Type B pancreatic cell (in vitro differentiated cells): ENCODE measurements around the gene POLD2. TPM values are rescaled to one million over a fixed set of nuclear protein-coding genes. Genes with fewer than 3 reads are reported as not detected.

Source experiments
- DNase-seq: peaks from one replicate; pipeline ENCODE4 v3.0.0; 2021; ENCODE audit warnings: mixed read lengths; ENCODE audit not compliant: unreplicated experiment; ENCODE audit errors: extremely low spot score
- H3K27ac Mint-ChIP-seq: 2 replicates; pipeline ENCODE4 v1.8.0; 2021; ENCODE audit warnings: mild to moderate bottlenecking, mixed read lengths
- H3K27me3 Mint-ChIP-seq: 2 replicates; pipeline ENCODE4 v1.8.0; 2021; ENCODE audit warnings: mixed read lengths
- H3K36me3 Mint-ChIP-seq: 2 replicates; pipeline ENCODE4 v1.8.0; 2021; ENCODE audit warnings: mixed read lengths
- H3K4me1 Mint-ChIP-seq: one replicate; pipeline ENCODE4 v1.8.0; 2021; ENCODE audit warnings: mixed read lengths; ENCODE audit not compliant: unreplicated experiment
- H3K4me3 Mint-ChIP-seq: 2 replicates; pipeline ENCODE4 v1.8.0; 2021; ENCODE audit warnings: mild to moderate bottlenecking, mixed read lengths
- H3K9me3 Mint-ChIP-seq: 2 replicates; pipeline ENCODE4 v1.8.0; 2021; ENCODE audit warnings: mixed read lengths
- total RNA-seq: library from RNA; stranded (reverse); gene quantifications from 2 replicates; pipeline ENCODE4 v1.2.1, GENCODE V29; 2021; ENCODE audit warnings: low replicate concordance
- TF ChIP-seq, protein P1 (sequence below): fragments of 200-600 bp; sonication (generic); conservative IDR thresholded peaks from 2 replicates; pipeline ENCODE4 v1.5.0; 2021; ENCODE audit warnings: antibody characterized with exemption, mild to moderate bottlenecking

POLD2 gene
- total RNA-seq, 1 donor from 2014 or later, result 142 TPM

DNA sequence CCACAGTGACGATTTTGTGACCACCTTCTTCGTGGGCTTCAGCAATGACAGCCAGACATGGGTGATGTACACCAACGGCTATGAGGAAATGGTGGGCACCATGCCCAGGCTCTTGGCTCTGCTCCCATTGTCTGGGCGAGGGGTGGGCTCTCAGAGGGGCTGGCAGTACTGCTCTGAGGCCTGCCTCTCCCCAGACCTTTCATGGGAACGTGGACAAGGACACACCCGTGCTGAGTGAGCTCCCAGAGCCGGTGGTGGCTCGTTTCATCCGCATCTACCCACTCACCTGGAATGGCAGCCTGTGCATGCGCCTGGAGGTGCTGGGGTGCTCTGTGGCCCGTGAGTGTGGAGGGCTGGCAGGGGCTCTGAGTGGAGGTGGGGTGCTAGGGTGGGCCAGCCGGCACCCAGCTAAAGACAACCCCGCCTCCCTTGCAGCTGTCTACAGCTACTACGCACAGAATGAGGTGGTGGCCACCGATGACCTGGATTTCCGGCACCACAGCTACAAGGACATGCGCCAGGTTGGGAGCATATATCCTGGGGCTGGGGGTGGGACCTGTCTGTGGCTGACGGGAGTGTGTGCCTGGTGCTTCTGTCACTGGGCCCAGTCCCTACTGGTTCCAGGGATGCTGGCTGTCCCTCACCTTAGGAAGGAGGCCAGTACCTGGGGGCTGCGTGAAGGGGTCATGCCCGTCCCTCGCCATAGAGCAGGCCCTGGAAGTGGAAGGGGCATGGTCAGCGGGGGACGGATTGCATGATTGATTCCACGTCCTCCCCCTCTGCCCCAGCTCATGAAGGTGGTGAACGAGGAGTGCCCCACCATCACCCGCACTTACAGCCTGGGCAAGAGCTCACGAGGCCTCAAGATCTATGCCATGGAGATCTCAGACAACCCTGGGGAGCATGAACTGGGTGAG, 12.4 kb downstream of the POLD2 start:
- Mint-ChIP-seq H3K27ac (no peak overlapping the region), H3K4me1 (peaks cover under 1% of the 10 kb centered on the region), H3K9me3 (no peaks in the 10 kb centered on the region), H3K27me3 (peaks cover under 1% of the 10 kb centered on the region), H3K4me3 (no peak overlapping the region), H3K36me3 (no peaks in the 10 kb centered on the region)
- TF ChIP-seq, protein P1, sequence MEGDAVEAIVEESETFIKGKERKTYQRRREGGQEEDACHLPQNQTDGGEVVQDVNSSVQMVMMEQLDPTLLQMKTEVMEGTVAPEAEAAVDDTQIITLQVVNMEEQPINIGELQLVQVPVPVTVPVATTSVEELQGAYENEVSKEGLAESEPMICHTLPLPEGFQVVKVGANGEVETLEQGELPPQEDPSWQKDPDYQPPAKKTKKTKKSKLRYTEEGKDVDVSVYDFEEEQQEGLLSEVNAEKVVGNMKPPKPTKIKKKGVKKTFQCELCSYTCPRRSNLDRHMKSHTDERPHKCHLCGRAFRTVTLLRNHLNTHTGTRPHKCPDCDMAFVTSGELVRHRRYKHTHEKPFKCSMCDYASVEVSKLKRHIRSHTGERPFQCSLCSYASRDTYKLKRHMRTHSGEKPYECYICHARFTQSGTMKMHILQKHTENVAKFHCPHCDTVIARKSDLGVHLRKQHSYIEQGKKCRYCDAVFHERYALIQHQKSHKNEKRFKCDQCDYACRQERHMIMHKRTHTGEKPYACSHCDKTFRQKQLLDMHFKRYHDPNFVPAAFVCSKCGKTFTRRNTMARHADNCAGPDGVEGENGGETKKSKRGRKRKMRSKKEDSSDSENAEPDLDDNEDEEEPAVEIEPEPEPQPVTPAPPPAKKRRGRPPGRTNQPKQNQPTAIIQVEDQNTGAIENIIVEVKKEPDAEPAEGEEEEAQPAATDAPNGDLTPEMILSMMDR, result no peak
- DNase-seq, result no peak

DNA sequence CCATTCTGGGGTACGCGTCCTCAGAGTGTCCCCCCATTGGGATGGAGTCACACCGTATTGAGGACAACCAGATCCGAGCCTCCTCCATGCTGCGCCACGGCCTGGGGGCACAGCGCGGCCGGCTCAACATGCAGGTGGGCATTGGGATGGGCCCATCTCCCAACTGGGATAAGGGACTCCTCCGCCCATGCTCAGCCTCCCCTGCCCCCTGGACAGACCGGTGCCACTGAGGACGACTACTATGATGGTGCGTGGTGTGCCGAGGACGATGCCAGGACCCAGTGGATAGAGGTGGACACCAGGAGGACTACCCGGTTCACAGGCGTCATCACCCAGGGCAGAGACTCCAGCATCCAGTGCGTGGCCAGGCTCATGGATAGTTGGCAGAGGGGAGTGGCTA, 13.4 kb downstream of the POLD2 start:
- DNase-seq, result no peak
- no peaks in the 10 kb centered on the region for H3K36me3 Mint-ChIP-seq
- H3K9me3 Mint-ChIP-seq, result no peaks in the 10 kb centered on the region
- H3K27me3 Mint-ChIP-seq, result peaks cover 10% of the 10 kb centered on the region
- H3K4me1 Mint-ChIP-seq, result peaks cover 6% of the 10 kb centered on the region
- H3K27ac Mint-ChIP-seq, result no peak overlapping the region
- no peak overlapping the region for H3K4me3 Mint-ChIP-seq
- TF ChIP-seq, protein P1, result no peak

DNA sequence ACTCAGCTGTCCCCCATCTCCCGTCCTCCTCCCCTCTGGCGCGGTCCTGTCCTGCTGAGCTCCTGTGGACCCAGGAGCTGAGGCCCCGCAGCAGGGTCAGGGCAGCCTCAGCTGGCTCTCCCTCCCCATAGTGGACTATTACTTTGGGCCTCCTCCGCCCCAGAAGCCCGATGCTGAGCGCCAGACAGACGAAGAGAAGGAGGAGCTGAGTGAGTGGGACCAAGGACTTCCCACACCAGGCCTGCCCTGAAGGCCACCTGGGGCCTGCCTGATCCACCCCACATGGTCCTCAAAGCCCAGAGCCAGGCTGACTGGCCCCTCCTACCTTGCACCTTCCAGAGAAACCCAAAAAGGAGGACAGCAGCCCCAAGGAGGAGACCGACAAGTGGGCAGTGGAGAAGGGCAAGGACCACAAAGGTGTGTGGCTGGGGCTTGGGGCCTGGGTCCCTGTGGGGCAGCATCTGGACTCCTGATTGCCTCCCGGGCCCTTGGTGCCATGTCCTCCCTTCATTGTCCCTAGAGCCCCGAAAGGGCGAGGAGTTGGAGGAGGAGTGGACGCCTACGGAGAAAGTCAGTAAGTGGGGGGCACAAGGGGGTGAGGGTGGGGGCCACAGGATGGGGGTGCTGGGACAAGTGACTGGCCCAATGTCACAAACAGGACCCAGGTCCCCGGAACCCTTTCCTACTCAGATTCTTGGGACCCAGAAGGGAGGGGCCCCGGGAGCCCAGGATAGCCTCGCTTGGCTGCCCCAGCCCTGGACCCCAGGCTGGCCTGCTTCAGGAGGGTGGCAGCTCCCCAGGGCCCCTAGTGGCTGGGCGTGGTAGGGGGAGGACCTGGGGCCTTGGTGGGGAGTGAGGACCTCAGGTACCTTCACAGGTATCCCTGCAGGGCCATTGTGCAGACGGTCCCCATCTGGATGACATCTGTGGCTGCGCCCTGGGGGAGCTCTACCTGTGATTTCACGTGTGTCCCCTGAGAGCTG, 14.3 kb downstream of the POLD2 start:
- Mint-ChIP-seq H3K9me3 (no peaks in the 10 kb centered on the region), H3K4me1 (peaks cover 6% of the 10 kb centered on the region), H3K27me3 (peaks cover 13% of the 10 kb centered on the region), H3K4me3 (no peak overlapping the region), H3K27ac (no peak overlapping the region), H3K36me3 (no peaks in the 10 kb centered on the region)
- TF ChIP-seq, protein P1, result peak; percentile 36
- DNase-seq, result no peak

DNA sequence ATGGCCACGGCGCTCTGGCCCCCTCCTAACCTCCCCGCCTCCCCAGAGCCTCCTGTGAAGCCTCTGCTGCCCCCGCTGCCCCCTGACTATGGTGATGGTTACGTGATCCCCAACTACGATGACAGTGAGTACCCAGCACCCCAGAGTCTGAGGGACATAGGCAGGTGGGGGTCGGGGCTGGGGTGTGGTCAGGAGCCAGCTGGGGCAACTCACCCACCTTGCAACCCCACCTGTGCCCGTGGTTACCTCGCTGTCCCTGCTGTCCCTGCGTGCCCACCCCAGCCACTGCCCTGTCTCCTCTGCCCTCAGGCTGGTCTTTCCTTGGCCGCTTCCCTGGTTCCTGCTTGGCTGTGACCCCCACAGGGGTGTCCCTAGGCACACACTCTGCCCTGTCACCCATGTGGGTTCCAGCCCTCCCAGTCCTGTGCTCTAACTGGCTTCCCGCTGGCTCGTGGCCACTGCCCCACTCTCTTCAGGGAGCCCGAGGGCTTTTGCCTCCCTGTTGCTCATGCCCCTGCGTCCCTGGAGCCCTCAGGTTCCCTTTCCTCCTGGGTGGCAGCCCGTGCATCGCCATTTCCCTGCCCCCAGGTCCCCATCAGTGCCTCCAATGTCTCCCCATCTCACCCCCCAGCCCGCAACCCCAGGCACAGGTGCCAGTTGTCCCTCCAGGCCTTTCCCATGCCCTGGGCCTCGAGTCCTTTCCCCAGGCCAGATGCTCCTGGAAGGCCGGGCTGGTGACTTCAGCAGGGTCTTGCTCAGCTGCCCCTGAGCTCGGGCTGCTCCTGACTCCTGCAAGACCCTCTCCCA, 15.2 kb downstream of the POLD2 start:
- H3K27ac Mint-ChIP-seq, result no peak overlapping the region

More for the DNA sequence above, 15.2 kb downstream of the POLD2 start:
- H3K4me3 Mint-ChIP-seq, result no peak overlapping the region
- no peak for DNase-seq
- TF ChIP-seq, protein P1, result no peak
- H3K9me3 Mint-ChIP-seq, result no peaks in the 10 kb centered on the region
- H3K4me1 Mint-ChIP-seq, result peaks cover 10% of the 10 kb centered on the region
- peaks cover 17% of the 10 kb centered on the region for H3K27me3 Mint-ChIP-seq
- no peaks in the 10 kb centered on the region for H3K36me3 Mint-ChIP-seq
